Activated CD4-positive, alpha-beta T cell treated with anti-CD3 and anti-CD28 coated beads, Interleukin-2, amount 50 U/mL, for 4 hours (primary cell): ENCODE results near the gene NCF4.

Experiments
- DNase-seq, 2 experiments: peaks; one replicate each; pipeline ENCODE4 v3.0.0-alpha.2; 2020

The NCF4 gene

GRCh38 chr22:36838119-36839030, 22.4 kb upstream of the NCF4 start:
- DNase-seq, result no peak

GRCh38 chr22:36839356-36840073, 21.3 kb upstream of the NCF4 start:
- no peak for DNase-seq

GRCh38 chr22:36840106-36840505, 20.7 kb upstream of the NCF4 start:
- no peak for DNase-seq

GRCh38 chr22:36846271-36846670, 14.5 kb upstream of the NCF4 start:
- no peak for DNase-seq

- no peak for DNase-seq
Observed at GRCh38 chr22:36846949-36847348, 13.9 kb upstream of the NCF4 start.

- no peak for DNase-seq
Observed at GRCh38 chr22:36850056-36850455, 10.8 kb upstream of the NCF4 start.

GRCh38 chr22:36850682-36851081, 10.1 kb upstream of the NCF4 start:
- no peak for DNase-seq

- DNase-seq, result no peak
Observed at GRCh38 chr22:36852056-36852973, 8.5 kb upstream of the NCF4 start.

- DNase-seq, result peak; percentile 83 to 84
Observed at GRCh38 chr22:36853407-36854099, 7.3 kb upstream of the NCF4 start.

- DNase-seq, result no peak
Observed at GRCh38 chr22:36855478-36855877, 5.3 kb upstream of the NCF4 start.

GRCh38 chr22:36856121-36856791, 4.5 kb upstream of the NCF4 start:
- peak; percentile 90 to 93 for DNase-seq

GRCh38 chr22:36856792-36857135, 4.0 kb upstream of the NCF4 start:
- DNase-seq, result no peak

- no peak for DNase-seq
Observed at GRCh38 chr22:36858156-36858555, 2.6 kb upstream of the NCF4 start.

- no peak for DNase-seq
Observed at GRCh38 chr22:36858966-36859365, 1.8 kb upstream of the NCF4 start.

- no peak for DNase-seq
Observed at GRCh38 chr22:36860017-36860416, 789 bp upstream of the NCF4 start.

GRCh38 chr22:36860438-36860820, 377 bp upstream of the NCF4 start:
- DNase-seq, result no peak

- no peak for DNase-seq
Observed at GRCh38 chr22:36862251-36863242, 1.7 kb downstream of the NCF4 start.

GRCh38 chr22:36863281-36863680, 2.5 kb downstream of the NCF4 start:
- no peak for DNase-seq

GRCh38 chr22:36863979-36864378, 3.2 kb downstream of the NCF4 start:
- DNase-seq, result no peak

GRCh38 chr22:36864454-36865215, 3.8 kb downstream of the NCF4 start:
- DNase-seq, result no peak
